IMR-90 (cell line): ENCODE measurements around the gene STARD13. TPM values are rescaled to one million over a fixed set of nuclear protein-coding genes. Genes with fewer than 3 reads are reported as not detected.

Experiments
- ATAC-seq: fragments of 200-7000 bp; cut with Tn5 transposase; 2 replicates; pipeline ENCODE4 v1.9.1; 2020; ENCODE audit warnings: low read depth, mild to moderate bottlenecking, moderate library complexity
- BruUV-seq: library from RNA; stranded (reverse); fragments of 400-500 nt; replicated peaks from 2 replicates; lab custom pipeline; 2021; lab: Mats Ljungman, UMichigan
- CTCF ChIA-PET: fragments of 300-600 bp; formaldehyde crosslinking; extraction: SDS; loops from one replicate; lab custom pipeline; 2021; ENCODE audit warnings: antibody characterized with exemption; lab: Yijun Ruan, JAX
- POLR2A ChIA-PET: fragments of 300-600 bp; sonication (Branson Sonifier 250); formaldehyde crosslinking; loops from one replicate; lab custom pipeline; 2022; ENCODE audit warnings: antibody characterized with exemption; ENCODE audit not compliant: unreplicated experiment; lab: Charles Lee
- DNase-seq: peaks from one replicate; pipeline ENCODE4 v3.0.0; 2013
- H2AFZ ChIP-seq: replicated peaks from 2 replicates; pipeline ENCODE3; 2013; ENCODE audit warnings: low read length, mild to moderate bottlenecking; ENCODE audit not compliant: poor library complexity
- H2AK5ac ChIP-seq: 2 replicates; pipeline ENCODE4 v1.6.1; 2013; ENCODE audit warnings: low read depth, low read length, inconsistent platforms
- H2AK9ac ChIP-seq: replicated peaks from 2 replicates; pipeline ENCODE3; 2013; ENCODE audit warnings: mild to moderate bottlenecking, low read depth, low read length, moderate library complexity; ENCODE audit not compliant: poor library complexity
- H2BK120ac ChIP-seq: 2 replicates; pipeline ENCODE4 v1.6.1; 2013; ENCODE audit warnings: low read depth, low read length, inconsistent platforms
- H2BK15ac ChIP-seq: 3 replicates; pipeline ENCODE4 v1.6.1; 2013; ENCODE audit warnings: low read depth, low read length, inconsistent platforms
- H2BK20ac ChIP-seq: 2 replicates; pipeline ENCODE4 v1.6.1; 2013; ENCODE audit warnings: low read depth, mild to moderate bottlenecking, inconsistent platforms, low read length, moderate library complexity
- H2BK5ac ChIP-seq: 2 replicates; pipeline ENCODE4 v1.6.1; 2013; ENCODE audit warnings: mild to moderate bottlenecking, low read depth, low read length, inconsistent platforms; ENCODE audit not compliant: poor library complexity, severe bottlenecking
- H3K14ac ChIP-seq: replicated peaks from 2 replicates; pipeline ENCODE4 v1.6.1; 2013; ENCODE audit warnings: low read depth, low read length, inconsistent platforms
- H3K18ac ChIP-seq: 2 replicates; pipeline ENCODE4 v1.6.1; 2013; ENCODE audit warnings: low read depth, low read length, control low read depth
- H3K23ac ChIP-seq: 2 replicates; pipeline ENCODE4 v1.6.1; 2013; ENCODE audit warnings: low read depth, low read length, inconsistent platforms
- H3K27ac ChIP-seq: 2 replicates; pipeline ENCODE4 v1.5.1; 2013; ENCODE audit warnings: mild to moderate bottlenecking, control low read depth, low read length; ENCODE audit not compliant: insufficient read depth
- H3K27me3 ChIP-seq: 2 replicates; pipeline ENCODE4 v1.6.1; 2013; ENCODE audit warnings: low read length; ENCODE audit not compliant: control insufficient read depth, insufficient read depth
- H3K36me3 ChIP-seq: 2 replicates; pipeline ENCODE4 v1.6.1; 2013; ENCODE audit warnings: low read length, mixed read lengths; ENCODE audit not compliant: control insufficient read depth, insufficient read depth
- H3K4ac ChIP-seq: 2 replicates; pipeline ENCODE4 v1.6.1; 2013; ENCODE audit warnings: low read depth, low read length, inconsistent platforms
- H3K4me1 ChIP-seq: 2 replicates; pipeline ENCODE4 v1.6.1; 2013; ENCODE audit warnings: low read length, mixed read lengths; ENCODE audit not compliant: control insufficient read depth, insufficient read depth
- H3K4me2 ChIP-seq: 2 replicates; pipeline ENCODE4 v1.6.1; 2013; ENCODE audit warnings: low read depth, mild to moderate bottlenecking, control low read depth, low read length, moderate library complexity
- H3K4me3 ChIP-seq: 2 replicates; pipeline ENCODE4 v1.5.1; 2013; ENCODE audit warnings: low read depth, mild to moderate bottlenecking, control low read depth, low read length, moderate library complexity; ENCODE audit not compliant: insufficient read depth
- H3K56ac ChIP-seq: 2 replicates; pipeline ENCODE4 v1.6.1; 2013; ENCODE audit warnings: low read length, inconsistent platforms; ENCODE audit not compliant: insufficient read depth; ENCODE audit errors: extremely low read depth
- H3K79me1 ChIP-seq, 2 experiments: 2 replicates each; pipeline ENCODE4 v1.6.1; 2013; ENCODE audit warnings: low read length in 2 of 2, inconsistent platforms in 1 of 2, low read depth in 1 of 2
- H3K9ac ChIP-seq: 2 replicates; pipeline ENCODE4 v1.6.1; 2013; ENCODE audit warnings: low read depth, low read length, control low read depth
- H3K9me1 ChIP-seq: 2 replicates; pipeline ENCODE4 v1.6.1; 2013; ENCODE audit warnings: low read length, inconsistent platforms; ENCODE audit not compliant: insufficient read depth
- H3K9me3 ChIP-seq: 2 replicates; pipeline ENCODE4 v1.6.1; 2013; ENCODE audit warnings: low read length; ENCODE audit not compliant: control insufficient read depth, insufficient read depth
- H4K20me1 ChIP-seq: 2 replicates; pipeline ENCODE4 v1.6.1; 2013; ENCODE audit warnings: low read length, inconsistent platforms; ENCODE audit not compliant: insufficient read depth
- H4K5ac ChIP-seq: 2 replicates; pipeline ENCODE4 v1.6.1; 2013; ENCODE audit warnings: mild to moderate bottlenecking, low read depth, low read length, control low read depth
- H4K8ac ChIP-seq, 2 experiments: 2 replicates each; pipeline ENCODE4 v1.6.1; 2013; ENCODE audit warnings: low read depth in 2 of 2, low read length in 2 of 2, control low read depth in 1 of 2, inconsistent platforms in 1 of 2
- H4K91ac ChIP-seq: 2 replicates; pipeline ENCODE4 v1.6.1; 2013; ENCODE audit warnings: low read depth, low read length, inconsistent platforms; ENCODE audit not compliant: insufficient read depth
- CEBPB ChIP-seq: IDR thresholded peaks from 2 replicates; pipeline ENCODE4 v1.6.1; 2012; ENCODE audit warnings: low read depth, low read length, improper control_type of control experiment
- MXI1 ChIP-seq: IDR thresholded peaks from 2 replicates; pipeline ENCODE4 v1.6.1; 2012; ENCODE audit warnings: low read depth, mild to moderate bottlenecking, low read length, moderate library complexity, borderline replicate concordance
- RAD21 ChIP-seq: IDR thresholded peaks from 2 replicates; pipeline ENCODE4 v1.6.1; 2012; ENCODE audit warnings: low read length, improper control_type of control experiment
- WGBS, 2 experiments: methylation state at CpG; one replicate each; pipeline versions ENCODE4 v1.1.5 to v1.1.7; 2013; ENCODE audit warnings: missing lambda C conversion rate in 2 of 2; ENCODE audit not compliant: insufficient read length in 1 of 2; ENCODE audit errors: extremely low coverage in 2 of 2; 5-methylcytosine and 5-hydroxymethylcytosine counted together
- dilution Hi-C: fragments of 300-500 bp; cut with HindIII; formaldehyde crosslinking; loops from one replicate; pipeline ENCODE4 v1.14.3; 2018; ENCODE audit warnings: low sequenced_read_pairs; ENCODE audit not compliant: unreplicated experiment
- in situ Hi-C: fragments of 300-500 bp; cut with MboI; formaldehyde crosslinking; loops from 3 replicates; pipeline ENCODE4 v1.14.3; 2019; ENCODE audit warnings: low sequenced_read_pairs, inconsistent platforms, mixed read lengths
- intact Hi-C: fragments of 100-400 bp; cut with micrococcal nuclease; formaldehyde crosslinking; loops from 2 replicates; pipeline ENCODE4 v1.10.0; 2022
- polyA plus RNA-seq, 3 experiments: library from polyadenylated mRNA; depleted of rRNA; stranded (reverse); fragments of >200 nt; gene quantifications; 2 replicates each; pipeline ENCODE4 v1.2.3, GENCODE V29; 2012; ENCODE audit warnings: low replicate concordance in 1 of 3
- total RNA-seq: library from RNA; depleted of rRNA; stranded (reverse); fragments of >200 nt; gene quantifications from 2 replicates; pipeline ENCODE4 v1.2.3, GENCODE V29; 2012

The STARD13 gene
- total and polyA plus RNA-seq, 2 of the 4 experiments (the other 2 are of a cell fraction): 23.6 to 46.6 TPM

GRCh38 chr13:33204130-33204927, 81.2 kb downstream of the STARD13 start:
- Histone ChIP-seq H3K4me2 (peak overlapping the region; percentile 93), H3K23ac (peak overlapping the region; percentile 5; the same call in 1 of the 2 replicates), H3K4me3 (peak overlapping the region; percentile 20; the same call in 1 of the 2 replicates), H3K9me3 (no peaks in the 10 kb centered on the region), H4K20me1 (peaks cover 60% of the 10 kb centered on the region), H3K56ac (no peak overlapping the region), H3K18ac (peak overlapping the region; percentile 84), H2BK20ac (no peak overlapping the region), H4K8ac (0 out of 4 replicates have a peak overlapping the region, but pooled peaks of 1 of the 2 experiments have one; percentile 18), H4K91ac (no peak overlapping the region), H2BK120ac (no peak overlapping the region), H3K79me1 (peaks cover 55 to 85% of the 10 kb centered on the region in 2 experiments), H2BK5ac (no peak overlapping the region), H3K4ac (0 out of 2 replicates have a peak overlapping the region, but pooled peaks have one; percentile 3), H3K9ac (no peak overlapping the region; the same call in 1 of the 2 replicates), H4K5ac (peak overlapping the region; percentile 37; the same call in 1 of the 2 replicates), H3K36me3 (peaks cover 7% of the 10 kb centered on the region), H2AK9ac (no peak overlapping the region), H3K14ac (no peak overlapping the region), H2AK5ac (no peak overlapping the region; the same call in 1 of the 2 replicates), H2AFZ (no peak overlapping the region), H3K4me1 (peaks cover 32% of the 10 kb centered on the region), H3K9me1 (peaks cover 40% of the 10 kb centered on the region), H3K27ac (no peak overlapping the region), H3K27me3 (no peaks in the 10 kb centered on the region), H2BK15ac (no peak overlapping the region)
- POLR2A ChIA-PET: no interaction called here
- no TSS peak for BruUV-seq
- ATAC-seq: peak; percentile 22; the same call in 1 of the 2 replicates
- CTCF ChIA-PET: no interaction called here
- TF ChIP-seq CEBPB (0 out of 2 replicates have a peak, but pooled peaks have one; percentile 32), MXI1 (0 out of 2 replicates have a peak, but pooled peaks have one; percentile 24), RAD21 (no peak)
- intact Hi-C loops (no loop called here), in situ Hi-C loops (no loop called here), dilution Hi-C loops (no loop called here)
- 40% methylated on average over 1 of the region's 12 CpGs; no CpG with 5 or more reads in 1 of the 2 experiments for WGBS, 2 experiments
- peak; percentile 90 for DNase-seq
